ENCODE data around the gene SV2B.

The SV2B gene

DNA sequence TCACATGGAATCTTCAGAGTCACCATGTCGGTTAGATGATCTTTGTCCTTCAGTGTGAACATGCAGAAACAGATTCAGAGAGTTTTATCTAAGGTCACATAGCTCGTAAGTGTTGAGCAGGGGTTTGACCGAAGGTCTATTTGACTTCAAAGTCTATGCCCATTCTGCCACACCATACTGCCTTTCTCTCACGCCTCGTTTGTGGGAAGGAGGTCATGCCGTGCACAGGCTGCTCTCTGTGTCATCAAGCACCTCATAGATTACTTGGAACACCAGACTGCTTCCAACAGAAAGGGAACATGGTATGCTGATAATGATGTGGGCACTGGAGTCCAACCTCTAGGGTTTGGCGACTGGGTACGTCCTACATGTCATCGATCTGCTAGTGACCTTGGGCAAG lies 128.8 kb downstream of the SV2B start:
- no peak overlapping the region for H3K27ac ChIP-seq

DNA sequence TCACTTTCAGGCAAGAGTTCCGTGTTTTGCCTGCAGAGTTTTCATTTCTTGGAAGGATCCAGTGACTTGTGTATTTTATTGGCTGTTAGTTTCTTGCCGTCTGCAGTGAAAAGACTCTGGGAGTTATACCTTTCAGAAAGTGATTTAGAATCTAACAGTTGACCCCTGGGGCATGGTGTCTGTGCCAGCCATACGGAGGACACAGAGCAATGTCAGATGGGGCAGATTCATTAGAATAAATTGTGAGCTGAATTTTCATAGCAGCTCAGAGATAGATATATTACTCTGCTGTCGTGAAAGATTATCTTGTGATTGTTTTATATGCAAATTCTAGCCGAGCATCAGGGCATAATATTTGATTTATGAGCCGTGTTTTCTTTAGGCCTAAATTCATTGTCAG lies 131.6 kb downstream of the SV2B start:
- TF ChIP-seq ZFX (IDR thresholded peaks at IDR 0.05): no peak
- TF ChIP-seq, protein P1, sequence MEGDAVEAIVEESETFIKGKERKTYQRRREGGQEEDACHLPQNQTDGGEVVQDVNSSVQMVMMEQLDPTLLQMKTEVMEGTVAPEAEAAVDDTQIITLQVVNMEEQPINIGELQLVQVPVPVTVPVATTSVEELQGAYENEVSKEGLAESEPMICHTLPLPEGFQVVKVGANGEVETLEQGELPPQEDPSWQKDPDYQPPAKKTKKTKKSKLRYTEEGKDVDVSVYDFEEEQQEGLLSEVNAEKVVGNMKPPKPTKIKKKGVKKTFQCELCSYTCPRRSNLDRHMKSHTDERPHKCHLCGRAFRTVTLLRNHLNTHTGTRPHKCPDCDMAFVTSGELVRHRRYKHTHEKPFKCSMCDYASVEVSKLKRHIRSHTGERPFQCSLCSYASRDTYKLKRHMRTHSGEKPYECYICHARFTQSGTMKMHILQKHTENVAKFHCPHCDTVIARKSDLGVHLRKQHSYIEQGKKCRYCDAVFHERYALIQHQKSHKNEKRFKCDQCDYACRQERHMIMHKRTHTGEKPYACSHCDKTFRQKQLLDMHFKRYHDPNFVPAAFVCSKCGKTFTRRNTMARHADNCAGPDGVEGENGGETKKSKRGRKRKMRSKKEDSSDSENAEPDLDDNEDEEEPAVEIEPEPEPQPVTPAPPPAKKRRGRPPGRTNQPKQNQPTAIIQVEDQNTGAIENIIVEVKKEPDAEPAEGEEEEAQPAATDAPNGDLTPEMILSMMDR (conservative IDR thresholded peaks at IDR 0.05): no peak
- H3K27ac ChIP-seq: no peak overlapping the region

More for the DNA sequence above, 128.8 kb downstream of the SV2B start:
- TF ChIP-seq, protein P1 (conservative IDR thresholded peaks at IDR 0.05): no peak

DNA sequence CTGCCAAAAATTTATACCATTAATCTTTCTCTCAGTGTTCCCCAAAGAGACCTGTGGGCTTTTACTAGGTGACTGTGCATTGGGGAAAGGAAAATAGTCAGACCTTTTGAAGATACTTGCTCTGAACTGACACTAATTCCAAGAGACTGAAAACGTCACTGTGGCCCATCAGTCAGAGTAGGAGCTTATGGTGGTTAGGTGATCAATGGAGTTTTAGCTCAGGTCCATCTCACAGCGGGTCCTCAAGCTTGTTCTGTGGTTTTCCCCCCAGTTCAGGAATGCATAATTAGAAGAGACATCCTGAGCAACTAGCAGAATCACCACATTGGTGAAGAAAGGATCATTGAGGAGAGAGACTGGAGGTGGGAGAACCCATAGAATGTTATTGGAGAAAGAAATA lies 134.7 kb downstream of the SV2B start:
- no peak for TF ChIP-seq ZFX (IDR thresholded peaks at IDR 0.05)
- TF ChIP-seq, protein P1 (conservative IDR thresholded peaks at IDR 0.05): no peak
- H3K27ac ChIP-seq: no peak overlapping the region

DNA sequence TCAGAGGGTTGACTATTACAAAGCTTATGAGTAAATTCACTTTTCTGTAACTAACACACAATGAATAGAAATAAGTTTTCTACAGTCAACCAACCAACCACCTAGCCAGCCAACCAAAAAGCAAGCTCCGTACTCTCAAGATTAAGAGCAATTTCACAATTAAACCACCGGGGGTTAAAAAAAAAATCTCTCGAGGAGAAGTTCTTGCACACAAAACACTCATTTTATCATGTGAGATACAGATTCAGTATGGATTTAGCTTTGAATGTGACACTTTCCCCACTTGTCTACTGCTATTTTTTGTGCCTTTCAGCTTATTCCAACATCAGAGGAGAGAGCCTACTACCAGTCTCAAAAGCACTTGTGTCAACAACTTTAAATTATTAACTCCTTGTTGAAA lies 135.3 kb downstream of the SV2B start:
- TF ChIP-seq, protein P1 (conservative IDR thresholded peaks at IDR 0.05): no peak
- TF ChIP-seq ZFX (IDR thresholded peaks at IDR 0.05): no peak
- no peak overlapping the region for H3K27ac ChIP-seq

- TF ChIP-seq, protein P1 (conservative IDR thresholded peaks at IDR 0.05): no peak
- TF ChIP-seq ZFX (IDR thresholded peaks at IDR 0.05): no peak
- no peak overlapping the region for H3K27ac ChIP-seq
These were observed 137.4 kb downstream of the SV2B start for GRCh38 chr15:91237445-91237844.

- TF ChIP-seq ZFX (IDR thresholded peaks at IDR 0.05): no peak
- TF ChIP-seq, protein P1 (conservative IDR thresholded peaks at IDR 0.05): no peak
- H3K27ac ChIP-seq: no peak overlapping the region
These were observed 138.8 kb downstream of the SV2B start for GRCh38 chr15:91238644-91239425.

DNA sequence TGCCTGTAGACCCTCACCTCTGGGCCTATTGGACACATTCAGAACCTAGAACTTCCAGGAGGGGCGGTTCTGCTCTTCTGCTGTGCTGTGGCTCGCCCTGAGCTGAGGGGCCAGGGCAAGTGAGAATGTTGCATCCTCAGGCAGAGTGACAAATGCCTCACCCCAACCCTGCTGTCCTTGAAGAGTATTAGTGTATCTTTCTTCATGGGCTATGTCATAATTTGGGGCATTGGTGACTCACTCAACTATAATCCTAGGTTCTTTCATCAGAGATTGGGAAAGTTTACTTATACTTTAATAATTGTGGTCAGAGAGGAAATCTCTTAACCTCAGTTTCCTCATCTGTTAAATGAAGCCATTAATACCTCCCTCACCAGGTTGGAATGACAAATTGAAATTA lies 143.8 kb downstream of the SV2B start:
- no peak overlapping the region for H3K27ac ChIP-seq
- no peak for TF ChIP-seq ZFX (IDR thresholded peaks at IDR 0.05)
- TF ChIP-seq, protein P1 (conservative IDR thresholded peaks at IDR 0.05): no peak

Measured in C4-2B (cell line).